T-helper 2 cell treated with Interferon-gamma antibody and Interleukin-4, amounts not matched to agents 5 μg/mL and 100 μg/mL, for 36 hours (primary cell): ENCODE measurements around the gene SPATC1L.
A peak's percentile ranks its signal among the peaks of the same experiment; 100 is the strongest.
"Not testable (repeated sequence)": the region's sequence is repeated elsewhere in the genome, so short reads cannot be mapped to it uniquely, and the experiment has no call there.

Experiments used
- DNase-seq: peaks from one replicate; pipeline ENCODE4 v3.0.0; 2021; ENCODE audit warnings: low spot score
- H3K27ac Mint-ChIP-seq: one replicate; pipeline ENCODE4 v1.8.0; 2021; ENCODE audit warnings: mild to moderate bottlenecking, mixed read lengths
- H3K27me3 Mint-ChIP-seq: one replicate; pipeline ENCODE4 v1.8.0; 2021; ENCODE audit warnings: low read depth, mixed read lengths
- H3K36me3 Mint-ChIP-seq: one replicate; pipeline ENCODE4 v1.8.0; 2021; ENCODE audit warnings: low read depth, mixed read lengths
- H3K4me1 Mint-ChIP-seq: one replicate; pipeline ENCODE4 v1.8.0; 2021; ENCODE audit warnings: low read depth, mixed read lengths
- H3K4me3 Mint-ChIP-seq: one replicate; pipeline ENCODE4 v1.8.0; 2022; ENCODE audit warnings: mild to moderate bottlenecking, moderate library complexity, mixed read lengths
- H3K9me3 Mint-ChIP-seq: one replicate; pipeline ENCODE4 v1.8.0; 2021; ENCODE audit warnings: mixed read lengths

The SPATC1L gene

DNA sequence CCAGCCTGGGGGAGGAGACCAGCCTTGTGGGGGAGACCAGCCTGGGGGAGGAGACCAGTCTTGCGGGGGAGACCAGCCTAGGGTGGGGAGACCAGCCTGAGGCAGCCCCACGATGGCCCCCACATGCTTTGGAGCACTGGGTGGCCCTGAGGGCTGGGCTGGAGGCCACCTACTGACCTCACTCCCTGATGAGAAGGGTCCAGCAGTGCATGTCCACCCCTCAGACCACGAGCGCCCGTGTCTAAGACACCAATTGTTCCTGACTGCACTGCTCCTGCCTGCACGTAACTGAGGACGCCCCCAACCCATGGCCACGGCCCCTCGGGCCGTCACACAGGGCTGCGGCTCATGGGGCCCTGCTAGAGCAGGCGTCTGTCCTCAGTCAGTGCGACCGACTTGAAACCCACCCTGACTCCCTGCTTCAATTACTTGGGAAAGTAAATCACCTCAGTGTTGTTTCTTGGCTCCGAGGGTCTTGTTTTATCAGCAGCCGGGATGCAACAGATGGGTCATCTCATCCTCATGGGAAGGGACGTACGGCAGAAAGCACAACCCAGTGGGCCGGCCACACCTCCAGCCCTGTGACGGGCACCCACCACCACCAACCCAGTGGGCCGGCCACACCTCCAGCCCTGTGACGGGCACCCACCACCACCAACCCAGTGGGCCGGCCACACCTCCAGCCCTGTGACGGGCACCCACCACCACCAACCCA lies at the start of gene SPATC1L:
Gene SPATC1L, minus strand, starts transcription at position 550 of the 715 bp plus-strand sequence. CDS start 1,643 bp downstream, outside the sequence.
- peak within 1 kb of the TSS; percentile 89 for H3K4me3 Mint-ChIP-seq
- no peaks in the 10 kb centered on the region for H3K36me3 Mint-ChIP-seq
- peaks cover 6% of the 10 kb centered on the region for H3K4me1 Mint-ChIP-seq

DNA sequence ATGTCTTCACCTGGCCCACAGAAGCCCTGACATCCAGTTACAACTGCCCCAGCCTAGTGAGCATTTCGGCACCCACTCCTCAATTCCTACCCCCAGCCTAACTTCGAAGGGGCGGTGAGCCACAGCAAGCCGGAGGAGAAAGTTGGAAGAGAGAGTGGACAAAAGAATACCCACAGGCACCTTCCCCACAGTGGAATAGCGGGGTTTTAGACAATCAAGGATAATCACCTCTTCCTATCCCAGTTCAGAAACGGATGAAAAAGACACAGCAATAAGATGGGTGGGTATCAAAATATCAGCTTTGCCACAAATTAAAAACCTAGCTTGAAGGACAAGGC lies 45.6 kb upstream of the SPATC1L start:
- H3K27me3 Mint-ChIP-seq = no peaks in the 10 kb centered on the region
- peaks cover 49% of the 10 kb centered on the region for H3K36me3 Mint-ChIP-seq
- DNase-seq = no peak
- H3K27ac Mint-ChIP-seq = peak overlapping the region; percentile 83
- no peaks in the 10 kb centered on the region for H3K9me3 Mint-ChIP-seq
- H3K4me1 Mint-ChIP-seq = peaks cover 63% of the 10 kb centered on the region
- peak overlapping the region; percentile 92 for H3K4me3 Mint-ChIP-seq

More for the DNA sequence above, at the start of gene SPATC1L:
- no peak for DNase-seq
- Mint-ChIP-seq H3K27ac (peak within 1 kb of the TSS; percentile 87), H3K27me3 (no peaks in the 10 kb centered on the region), H3K9me3 (no peaks in the 10 kb centered on the region)

DNA sequence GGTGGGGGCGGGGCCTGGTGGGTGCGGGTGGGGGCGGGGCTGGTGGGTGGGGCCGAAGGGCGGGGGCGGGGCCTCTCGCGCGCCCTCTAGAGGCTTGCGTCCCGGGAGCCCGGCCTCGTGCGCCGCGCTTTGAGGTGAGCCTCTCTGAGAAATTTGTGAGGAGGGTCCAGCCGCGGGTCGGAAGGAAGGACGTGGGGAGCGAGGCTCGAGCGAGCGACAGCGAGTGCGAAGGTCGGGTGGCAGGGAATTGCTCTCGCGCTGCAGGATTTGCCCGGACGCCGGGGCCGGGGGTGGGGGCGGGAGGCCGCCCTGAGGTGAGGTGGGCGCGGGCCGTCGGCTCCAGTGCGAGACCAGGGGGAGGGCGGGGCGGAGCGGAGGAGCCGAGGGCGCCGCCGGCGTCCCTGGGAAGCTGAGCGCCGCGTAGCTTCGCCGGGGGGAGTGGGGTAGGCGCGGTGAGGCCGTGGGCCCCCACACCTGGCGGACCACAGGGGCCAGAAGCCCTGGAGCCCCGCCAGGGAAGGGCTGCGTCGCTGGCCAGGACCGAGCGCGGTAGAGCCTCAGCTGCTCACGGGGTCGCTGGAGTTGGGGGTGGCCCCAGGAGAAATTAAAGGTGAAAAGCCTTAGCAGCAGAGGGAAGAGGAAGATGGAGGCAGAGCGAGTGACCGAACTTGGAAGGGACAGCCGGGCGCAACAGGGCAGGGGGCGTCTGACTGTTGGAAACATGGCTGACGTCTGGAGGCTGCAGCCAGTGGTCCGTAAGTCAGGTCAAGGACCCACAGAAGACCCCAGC lies 45.1 kb upstream of the SPATC1L start:
- H3K36me3 Mint-ChIP-seq = peaks cover 44% of the 10 kb centered on the region
- H3K4me3 Mint-ChIP-seq = peak overlapping the region; percentile 92
- no peaks in the 10 kb centered on the region for H3K27me3 Mint-ChIP-seq
- peak overlapping the region; percentile 97 for H3K27ac Mint-ChIP-seq
- peaks cover 59% of the 10 kb centered on the region for H3K4me1 Mint-ChIP-seq
- H3K9me3 Mint-ChIP-seq = no peaks in the 10 kb centered on the region
- no peak for DNase-seq

DNA sequence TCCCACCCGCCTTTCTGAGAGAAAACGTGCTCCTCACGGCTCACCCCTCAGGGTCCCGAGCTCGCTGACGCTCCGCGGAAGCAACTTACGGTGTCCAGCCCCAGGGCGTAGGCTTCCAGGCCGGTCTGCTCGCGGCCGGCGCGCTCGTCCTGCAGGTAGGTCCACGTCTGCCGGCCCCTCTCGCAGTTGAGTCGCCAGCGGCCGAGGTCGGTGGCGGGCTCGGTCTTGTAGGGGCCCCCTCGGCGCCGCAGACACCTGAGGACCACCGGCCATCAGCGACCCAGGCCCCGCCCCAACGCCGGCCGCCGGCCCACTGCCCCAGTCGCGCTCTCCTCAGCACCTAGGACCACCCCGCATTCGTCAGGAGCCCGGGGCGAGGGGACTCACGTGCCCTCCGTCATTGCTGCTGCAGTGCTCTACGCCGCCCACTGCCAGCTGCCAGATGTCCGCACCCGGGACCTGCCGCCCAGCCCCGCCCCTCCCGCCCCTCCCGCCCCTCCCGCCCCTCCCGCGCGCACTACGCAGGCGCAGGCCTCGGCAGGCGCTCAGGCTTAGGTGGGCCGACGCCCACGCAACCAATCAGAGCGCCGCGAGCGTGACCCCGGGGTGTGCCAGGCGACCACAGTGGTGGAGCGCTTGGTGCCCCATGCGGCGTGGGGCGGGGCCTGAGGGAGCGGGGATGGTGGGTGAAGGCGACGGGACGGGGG lies 44.2 kb upstream of the SPATC1L start, which contains the start of gene LSS:
Gene LSS, minus strand, starts transcription at position 430 of the 707 bp plus-strand sequence. Its CDS starts 29 bp downstream, at position 401.
- no peaks in the 10 kb centered on the region for H3K27me3 Mint-ChIP-seq
- peak; percentile 96 for DNase-seq
- no peaks in the 10 kb centered on the region for H3K9me3 Mint-ChIP-seq
- peaks cover 37% of the 10 kb centered on the region for H3K36me3 Mint-ChIP-seq
- H3K4me1 Mint-ChIP-seq = peaks cover 52% of the 10 kb centered on the region
- H3K27ac Mint-ChIP-seq = peak within 1 kb of the TSS; percentile 97
- H3K4me3 Mint-ChIP-seq = peak within 1 kb of the TSS; percentile 92

DNA sequence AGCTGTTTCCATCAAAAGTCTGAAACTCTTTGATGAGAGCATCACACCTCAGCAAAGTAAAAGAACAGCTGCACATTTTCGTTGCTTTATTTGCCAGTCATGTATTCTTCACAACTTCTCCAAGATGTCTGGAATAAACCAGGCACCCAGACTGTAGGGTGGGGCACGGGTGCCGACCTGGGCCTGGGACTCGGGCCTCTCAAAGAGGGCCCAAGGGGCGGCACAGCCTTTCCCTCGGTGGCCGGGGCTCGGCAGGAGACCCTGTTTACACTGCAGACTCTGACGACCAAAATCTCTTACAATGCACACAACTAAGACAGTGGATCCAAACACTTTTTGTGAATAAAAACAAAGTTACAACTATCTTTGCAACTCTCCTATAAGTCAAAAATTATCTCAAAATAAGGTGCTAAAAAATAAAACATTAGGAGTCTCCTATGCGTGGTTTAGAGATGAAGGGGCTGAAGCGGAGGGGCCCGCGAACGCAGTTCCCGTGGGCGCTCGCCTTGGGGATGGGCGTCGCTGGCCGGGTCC lies 43.6 kb upstream of the SPATC1L start:
- H3K27me3 Mint-ChIP-seq = no peaks in the 10 kb centered on the region
- no peaks in the 10 kb centered on the region for H3K9me3 Mint-ChIP-seq
- peak overlapping the region; percentile 76 for H3K27ac Mint-ChIP-seq
- H3K4me1 Mint-ChIP-seq = peaks cover 49% of the 10 kb centered on the region
- H3K4me3 Mint-ChIP-seq = peak overlapping the region; percentile 81
- H3K36me3 Mint-ChIP-seq = peaks cover 30% of the 10 kb centered on the region
- DNase-seq = no peak

DNA sequence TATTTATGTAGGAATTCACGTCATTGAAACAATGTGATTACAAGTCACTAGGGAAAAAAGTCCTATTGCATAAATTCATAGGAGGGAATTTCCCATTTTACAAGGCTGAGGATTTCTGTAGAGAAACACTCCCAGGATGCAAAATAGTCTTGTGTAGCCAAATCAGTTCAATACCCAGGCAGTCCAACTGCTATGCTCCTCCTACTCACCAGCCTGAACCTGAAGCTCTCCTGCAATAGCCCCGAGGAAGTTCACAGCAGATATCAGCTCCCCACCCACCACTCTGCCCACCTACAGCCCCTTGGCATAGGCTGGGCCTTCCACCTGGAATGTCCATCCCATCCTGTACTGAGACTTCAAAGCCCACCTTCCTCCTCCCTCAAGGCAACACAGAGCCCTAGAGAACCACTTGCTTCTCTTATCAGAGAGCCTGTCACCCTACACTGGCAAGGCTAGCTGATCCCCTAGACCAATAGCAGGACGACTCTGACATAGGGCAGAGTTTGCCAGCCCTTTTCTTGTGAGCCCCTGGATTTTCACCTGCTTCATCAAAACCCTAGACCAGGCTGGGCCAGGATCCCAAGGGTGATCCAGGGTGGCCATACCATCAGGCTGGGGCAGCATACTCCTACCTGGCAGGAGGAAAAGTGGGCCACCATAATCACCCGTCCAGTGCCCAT lies 42.8 kb upstream of the SPATC1L start:
- H3K4me3 Mint-ChIP-seq = peak overlapping the region; percentile 81
- DNase-seq = peak; percentile 9
- H3K9me3 Mint-ChIP-seq = no peaks in the 10 kb centered on the region
- H3K27ac Mint-ChIP-seq = peak overlapping the region; percentile 76
- peaks cover 45% of the 10 kb centered on the region for H3K4me1 Mint-ChIP-seq
- peaks cover 23% of the 10 kb centered on the region for H3K36me3 Mint-ChIP-seq
- H3K27me3 Mint-ChIP-seq = no peaks in the 10 kb centered on the region

DNA sequence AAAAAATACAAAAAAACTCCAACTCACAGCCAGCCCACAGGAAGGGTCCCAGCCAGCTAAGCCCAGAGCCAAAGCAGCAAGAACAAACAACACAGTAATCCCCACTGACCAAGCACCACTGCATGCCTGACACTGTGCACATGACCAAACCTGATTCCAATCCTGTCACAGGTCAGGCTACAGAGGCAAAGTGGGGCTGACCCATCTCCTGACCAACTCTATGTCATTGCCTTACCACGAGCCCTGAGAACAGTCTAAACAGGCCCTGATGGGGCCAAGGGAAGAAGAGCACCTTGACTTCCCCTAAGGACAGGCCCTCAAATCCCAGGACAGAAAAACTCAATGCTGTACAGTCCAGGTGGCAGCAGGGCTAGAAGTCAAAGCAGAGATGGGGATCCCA lies 41.9 kb upstream of the SPATC1L start:
- H3K36me3 Mint-ChIP-seq = peaks cover 15% of the 10 kb centered on the region
- no peak for DNase-seq
- peak overlapping the region; percentile 81 for H3K4me3 Mint-ChIP-seq
- H3K9me3 Mint-ChIP-seq = no peaks in the 10 kb centered on the region
- no peak overlapping the region for H3K27ac Mint-ChIP-seq
- no peaks in the 10 kb centered on the region for H3K27me3 Mint-ChIP-seq
- peaks cover 38% of the 10 kb centered on the region for H3K4me1 Mint-ChIP-seq

DNA sequence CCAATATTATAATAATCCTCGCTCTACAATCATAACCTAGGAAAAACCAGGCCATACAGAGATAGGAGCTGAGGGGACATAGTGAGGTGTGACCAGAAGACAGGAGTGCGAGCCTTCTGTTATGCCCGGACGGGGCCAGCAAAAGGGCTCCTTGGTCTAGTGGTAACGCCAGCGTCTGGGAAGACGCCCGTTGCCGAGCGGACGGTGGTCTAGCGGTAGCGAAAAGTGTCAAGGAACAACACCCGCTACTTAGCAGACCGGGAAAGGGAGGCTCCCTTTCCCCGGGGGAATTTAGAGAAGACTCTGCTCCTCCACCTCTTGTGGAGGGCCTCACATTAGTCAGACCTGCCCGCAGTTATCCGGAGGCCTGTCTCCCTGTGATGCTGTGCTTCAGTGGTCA lies 39.4 kb upstream of the SPATC1L start:
- not testable (repeated sequence) for H3K27me3 Mint-ChIP-seq, H3K9me3 Mint-ChIP-seq, H3K27ac Mint-ChIP-seq, DNase-seq, H3K4me3 Mint-ChIP-seq
- Mint-ChIP-seq H3K36me3 (peaks cover 14% of the 10 kb centered on the region), H3K4me1 (peaks cover 25% of the 10 kb centered on the region)

DNA sequence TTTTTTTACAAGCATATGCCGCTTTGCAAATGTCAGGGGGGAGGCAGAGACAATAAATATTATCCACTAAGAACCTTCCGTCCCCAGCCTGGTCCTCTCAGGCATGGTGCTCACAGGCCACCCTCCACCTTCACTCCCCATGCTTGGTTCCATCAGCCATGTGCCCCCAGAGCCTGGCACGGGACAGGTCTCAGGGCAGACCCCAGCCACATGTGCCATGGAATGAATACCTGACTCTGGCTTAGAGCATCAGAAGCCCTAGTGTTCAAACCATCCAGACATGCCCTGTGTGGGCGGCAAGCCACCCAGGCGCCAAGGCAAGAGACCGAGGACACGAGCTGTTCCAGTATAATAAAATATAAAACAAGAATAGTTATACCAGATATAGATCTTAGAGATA lies 39.0 kb upstream of the SPATC1L start:
- peaks cover 14% of the 10 kb centered on the region for H3K36me3 Mint-ChIP-seq
- H3K27ac Mint-ChIP-seq = no peak overlapping the region
- peaks cover 25% of the 10 kb centered on the region for H3K4me1 Mint-ChIP-seq
- no peak for DNase-seq
- H3K4me3 Mint-ChIP-seq = no peak overlapping the region
- no peaks in the 10 kb centered on the region for H3K9me3 Mint-ChIP-seq
- no peaks in the 10 kb centered on the region for H3K27me3 Mint-ChIP-seq

DNA sequence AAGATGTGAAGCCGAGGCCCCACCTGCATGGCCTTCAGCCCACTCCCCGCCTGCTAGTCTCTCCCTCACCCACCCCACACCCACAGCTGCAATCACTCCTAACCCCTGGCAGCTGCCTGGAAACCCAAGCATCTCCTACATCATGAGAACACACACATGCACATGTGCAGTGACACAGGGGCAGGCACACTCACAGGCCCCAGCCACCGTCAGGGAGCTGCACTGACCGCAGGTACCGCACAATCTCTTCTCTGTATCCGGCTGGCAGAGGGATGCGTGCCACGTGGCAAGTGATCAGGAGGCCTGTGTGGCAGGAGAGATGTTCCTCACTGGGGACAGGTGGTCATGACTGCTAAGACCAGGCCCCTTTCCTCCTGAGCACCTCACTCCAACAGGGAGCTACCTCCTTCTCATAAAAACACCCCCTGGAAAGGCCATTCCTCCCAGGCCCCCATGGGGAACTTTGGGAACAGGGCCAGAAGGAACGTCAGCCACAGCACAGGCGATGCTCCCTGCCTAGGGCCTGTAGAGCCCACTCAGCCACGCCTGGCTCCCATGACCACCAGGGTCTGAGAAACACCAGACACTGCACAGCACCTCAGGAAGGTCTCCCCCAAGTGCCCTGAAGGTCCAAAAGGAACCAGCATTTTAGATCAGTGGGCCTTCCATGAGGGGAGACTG lies 38.3 kb upstream of the SPATC1L start:
- no peak for DNase-seq
- Mint-ChIP-seq H3K27me3 (no peaks in the 10 kb centered on the region), H3K36me3 (peaks cover 14% of the 10 kb centered on the region), H3K27ac (no peak overlapping the region), H3K4me1 (peaks cover 21% of the 10 kb centered on the region), H3K4me3 (no peak overlapping the region), H3K9me3 (no peaks in the 10 kb centered on the region)

DNA sequence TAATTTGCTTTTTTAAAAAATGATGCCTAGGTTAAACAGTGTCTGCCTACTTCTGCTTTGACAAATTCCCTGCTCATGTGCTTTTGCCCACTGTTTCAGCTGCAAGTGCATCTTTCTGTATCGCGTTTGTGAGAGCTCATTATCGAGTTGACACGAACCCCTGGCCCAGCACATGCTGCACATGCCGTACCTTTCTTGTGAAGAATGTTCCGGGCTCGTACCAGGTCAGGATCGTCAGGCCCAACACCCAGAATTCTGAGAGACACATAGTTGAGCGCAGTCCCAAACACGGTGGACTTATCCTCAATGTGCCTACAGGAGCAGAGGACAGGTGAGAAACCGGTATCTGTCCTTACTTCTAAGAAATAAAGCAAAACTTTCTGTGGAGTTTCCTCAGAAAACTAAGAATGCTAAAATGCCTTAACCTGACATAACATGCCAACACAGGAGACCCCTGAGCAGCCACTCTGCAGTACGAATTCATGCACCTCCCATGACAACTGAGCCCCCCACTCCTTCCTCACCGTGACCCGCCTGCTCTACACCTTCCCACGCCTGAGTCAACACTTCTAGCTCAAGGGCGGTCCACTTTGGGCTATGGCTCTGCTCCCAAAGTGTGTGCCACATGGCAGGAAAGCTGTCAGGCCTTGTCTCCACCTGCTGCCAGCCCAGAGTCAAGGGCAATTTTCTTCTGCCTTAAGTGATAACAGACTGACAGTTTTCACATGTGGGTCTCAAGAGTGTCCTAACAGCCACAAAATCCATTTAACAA lies 37.6 kb upstream of the SPATC1L start:
- Mint-ChIP-seq H3K27ac (no peak overlapping the region), H3K9me3 (no peaks in the 10 kb centered on the region), H3K4me1 (peaks cover 14% of the 10 kb centered on the region), H3K4me3 (no peak overlapping the region), H3K27me3 (no peaks in the 10 kb centered on the region), H3K36me3 (peaks cover 17% of the 10 kb centered on the region)
- no peak for DNase-seq

DNA sequence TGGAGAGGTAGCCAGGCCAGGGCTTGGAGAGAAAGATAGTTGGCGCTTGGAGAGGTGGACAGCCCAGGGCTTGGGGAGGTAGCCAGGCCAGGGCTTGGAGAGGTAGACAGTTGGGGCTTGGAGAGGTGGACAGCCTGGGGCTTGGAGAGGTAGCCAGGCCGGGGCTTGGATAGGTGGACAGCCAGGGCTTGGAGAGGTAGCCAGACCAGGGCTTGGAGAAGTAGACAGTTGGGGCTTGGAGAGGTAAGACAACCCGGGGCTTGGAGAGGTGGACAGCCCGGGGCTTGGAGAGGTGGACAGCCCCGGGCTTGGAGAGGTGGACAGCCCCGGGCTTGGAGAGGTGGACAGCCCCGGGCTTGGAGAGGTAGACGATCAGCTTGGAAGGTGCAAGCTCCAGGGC lies 36.6 kb upstream of the SPATC1L start:
- no peak overlapping the region for H3K4me3 Mint-ChIP-seq
- H3K27ac Mint-ChIP-seq = no peak overlapping the region
- H3K36me3 Mint-ChIP-seq = peaks cover 17% of the 10 kb centered on the region
- H3K9me3 Mint-ChIP-seq = no peaks in the 10 kb centered on the region
- peaks cover 6% of the 10 kb centered on the region for H3K4me1 Mint-ChIP-seq
- DNase-seq = no peak
- H3K27me3 Mint-ChIP-seq = no peaks in the 10 kb centered on the region
